C4-2B (cell line): Measurements from ENCODE around the gene ZNF691.

Experiments
- ZFX ChIP-seq: fragments of 450-650 bp; IDR thresholded peaks from 2 replicates; pipeline ENCODE4 v1.6.1; 2017
- TF ChIP-seq, protein P1 (sequence below): fragments of 450-650 bp; conservative IDR thresholded peaks from 2 replicates; pipeline ENCODE4 v1.5.1; 2017; ENCODE audit warnings: mild to moderate bottlenecking

- TF ChIP-seq, protein P1, sequence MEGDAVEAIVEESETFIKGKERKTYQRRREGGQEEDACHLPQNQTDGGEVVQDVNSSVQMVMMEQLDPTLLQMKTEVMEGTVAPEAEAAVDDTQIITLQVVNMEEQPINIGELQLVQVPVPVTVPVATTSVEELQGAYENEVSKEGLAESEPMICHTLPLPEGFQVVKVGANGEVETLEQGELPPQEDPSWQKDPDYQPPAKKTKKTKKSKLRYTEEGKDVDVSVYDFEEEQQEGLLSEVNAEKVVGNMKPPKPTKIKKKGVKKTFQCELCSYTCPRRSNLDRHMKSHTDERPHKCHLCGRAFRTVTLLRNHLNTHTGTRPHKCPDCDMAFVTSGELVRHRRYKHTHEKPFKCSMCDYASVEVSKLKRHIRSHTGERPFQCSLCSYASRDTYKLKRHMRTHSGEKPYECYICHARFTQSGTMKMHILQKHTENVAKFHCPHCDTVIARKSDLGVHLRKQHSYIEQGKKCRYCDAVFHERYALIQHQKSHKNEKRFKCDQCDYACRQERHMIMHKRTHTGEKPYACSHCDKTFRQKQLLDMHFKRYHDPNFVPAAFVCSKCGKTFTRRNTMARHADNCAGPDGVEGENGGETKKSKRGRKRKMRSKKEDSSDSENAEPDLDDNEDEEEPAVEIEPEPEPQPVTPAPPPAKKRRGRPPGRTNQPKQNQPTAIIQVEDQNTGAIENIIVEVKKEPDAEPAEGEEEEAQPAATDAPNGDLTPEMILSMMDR = no peak
- no peak for TF ChIP-seq ZFX
Measured at GRCh38 chr1:42880384-42880783, 34.0 kb downstream of the ZNF691 start.
